ENCODE measurements around the gene PDE8A. TPM values are rescaled to one million over a fixed set of nuclear protein-coding genes. Genes with fewer than 3 reads are reported as not detected.

The PDE8A gene
- total RNA-seq, 1 experiment from 2014 or later = 44.2 TPM

GRCh38 chr15:84970843-84971242, 10.8 kb upstream of the PDE8A start:
- POLR2A ChIA-PET (ENCODE audit: unreplicated experiment) = no interaction called here
- no peak for DNase-seq
- Histone ChIP-seq H3K9ac (ENCODE audit: low read length) (no peak overlapping the region), H3K36me3 (ENCODE audit: low read depth, low read length) (no peaks in the 10 kb centered on the region), H3K9me3 (ENCODE audit: low read length) (no peaks in the 10 kb centered on the region), H3K79me2 (ENCODE audit: low read length) (no peaks in the 10 kb centered on the region), H2AFZ (ENCODE audit: low read length) (no peak overlapping the region), H3K27me3 (ENCODE audit: low read length) (no peaks in the 10 kb centered on the region), H4K20me1 (ENCODE audit: low read length) (no peaks in the 10 kb centered on the region), H3K27ac (ENCODE audit: low read length) (no peak overlapping the region), H3K4me3 (ENCODE audit: low read length) (no peak overlapping the region), H3K4me2 (ENCODE audit: low read length) (no peak overlapping the region), H3K9me2 (replicated peaks; ENCODE audit: low read length) (no peaks in the 10 kb centered on the region), H3K4me1 (ENCODE audit: insufficient read depth, low read length) (no peaks in the 10 kb centered on the region), H3F3A (ENCODE audit: low read length, unreplicated experiment) (no peaks in the 10 kb centered on the region)
- CTCF ChIA-PET = no interaction called here
- intact Hi-C loops (cut with micrococcal nuclease) = no loop called here
- ATAC-seq = no peak
- TF ChIP-seq, protein P1, sequence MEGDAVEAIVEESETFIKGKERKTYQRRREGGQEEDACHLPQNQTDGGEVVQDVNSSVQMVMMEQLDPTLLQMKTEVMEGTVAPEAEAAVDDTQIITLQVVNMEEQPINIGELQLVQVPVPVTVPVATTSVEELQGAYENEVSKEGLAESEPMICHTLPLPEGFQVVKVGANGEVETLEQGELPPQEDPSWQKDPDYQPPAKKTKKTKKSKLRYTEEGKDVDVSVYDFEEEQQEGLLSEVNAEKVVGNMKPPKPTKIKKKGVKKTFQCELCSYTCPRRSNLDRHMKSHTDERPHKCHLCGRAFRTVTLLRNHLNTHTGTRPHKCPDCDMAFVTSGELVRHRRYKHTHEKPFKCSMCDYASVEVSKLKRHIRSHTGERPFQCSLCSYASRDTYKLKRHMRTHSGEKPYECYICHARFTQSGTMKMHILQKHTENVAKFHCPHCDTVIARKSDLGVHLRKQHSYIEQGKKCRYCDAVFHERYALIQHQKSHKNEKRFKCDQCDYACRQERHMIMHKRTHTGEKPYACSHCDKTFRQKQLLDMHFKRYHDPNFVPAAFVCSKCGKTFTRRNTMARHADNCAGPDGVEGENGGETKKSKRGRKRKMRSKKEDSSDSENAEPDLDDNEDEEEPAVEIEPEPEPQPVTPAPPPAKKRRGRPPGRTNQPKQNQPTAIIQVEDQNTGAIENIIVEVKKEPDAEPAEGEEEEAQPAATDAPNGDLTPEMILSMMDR (conservative IDR thresholded peaks at IDR 0.05; ENCODE audit: low read depth, low read length) = no peak
- no peak for TF ChIP-seq EZH2 (IDR thresholded peaks at IDR 0.05; ENCODE audit: low read length, unreplicated experiment)
- no peak for TF ChIP-seq EZH2phosphoT487 (IDR thresholded peaks at IDR 0.05; ENCODE audit: borderline replicate concordance, low read length)
- BruUV-seq (replicated peaks) = no TSS peak

DNA sequence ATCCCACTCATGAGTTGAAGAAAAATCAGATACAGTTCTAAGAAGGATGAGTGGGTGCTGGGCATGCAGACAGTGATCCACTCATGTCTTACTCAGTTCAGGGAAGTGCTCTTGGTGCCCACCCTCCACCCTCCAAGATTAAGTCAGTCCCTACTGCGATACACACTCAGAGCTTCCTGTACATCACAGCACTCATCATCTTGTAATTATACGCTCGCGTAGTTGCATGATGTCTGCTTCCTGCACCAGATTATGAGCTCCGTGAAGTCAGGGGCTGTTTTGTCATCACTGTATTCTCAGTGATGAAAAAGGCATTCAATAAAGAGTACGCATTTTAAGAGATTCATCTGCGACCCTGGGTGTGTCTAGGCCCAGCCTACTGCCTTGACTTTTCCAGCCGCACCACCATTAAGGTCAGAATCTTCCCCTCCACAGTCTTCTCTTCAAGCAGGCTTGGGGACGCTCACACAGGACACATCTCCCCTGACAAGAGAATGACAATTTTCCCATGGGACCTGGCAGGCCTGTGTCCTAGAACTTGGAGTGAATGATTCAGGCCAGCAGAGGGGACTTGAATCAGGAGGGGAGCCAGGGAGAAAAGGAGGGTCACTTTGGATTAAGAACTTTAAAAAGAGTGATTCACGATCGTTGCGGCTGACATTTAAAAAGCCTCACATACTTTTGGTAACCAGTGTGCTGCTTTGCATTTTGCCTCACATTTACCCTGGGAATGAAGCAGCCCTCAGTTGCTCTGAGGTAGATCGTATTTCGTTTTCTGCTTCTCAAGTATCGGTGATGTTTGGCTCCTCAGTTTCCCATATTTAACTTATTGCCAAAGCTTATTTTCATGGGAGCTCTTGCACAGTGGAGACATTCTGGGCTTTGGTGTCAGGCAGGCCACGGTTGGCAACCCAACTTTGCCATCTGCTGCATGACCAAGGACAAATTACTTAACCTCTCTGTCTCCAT, 7.9 kb upstream of the PDE8A start:
- no peak overlapping the region for H3K4me2 ChIP-seq (ENCODE audit: low read length)
- no peaks in the 10 kb centered on the region for H3K27me3 ChIP-seq (ENCODE audit: low read length)
- no peaks in the 10 kb centered on the region for H4K20me1 ChIP-seq (ENCODE audit: low read length)
- H3K4me3 ChIP-seq (ENCODE audit: low read length) = no peak overlapping the region
- H3K4me1 ChIP-seq (ENCODE audit: insufficient read depth, low read length) = no peaks in the 10 kb centered on the region
- DNase-seq (no peak), ATAC-seq (no peak)
- H3F3A ChIP-seq (ENCODE audit: low read length, unreplicated experiment) = no peaks in the 10 kb centered on the region
- H3K9me3 ChIP-seq (ENCODE audit: low read length) = no peaks in the 10 kb centered on the region
- H3K9ac ChIP-seq (ENCODE audit: low read length) = no peak overlapping the region
- no peak overlapping the region for H3K27ac ChIP-seq (ENCODE audit: low read length)
- no peaks in the 10 kb centered on the region for H3K36me3 ChIP-seq (ENCODE audit: low read depth, low read length)
- no TSS peak for BruUV-seq (replicated peaks)
- no peak overlapping the region for H2AFZ ChIP-seq (ENCODE audit: low read length)
- H3K9me2 ChIP-seq (replicated peaks; ENCODE audit: low read length) = no peaks in the 10 kb centered on the region
- H3K79me2 ChIP-seq (ENCODE audit: low read length) = no peaks in the 10 kb centered on the region
- ChIA-PET POLR2A (ENCODE audit: unreplicated experiment) (no interaction called here), CTCF (no interaction called here)
- intact Hi-C loops (cut with micrococcal nuclease) = no loop called here
- TF ChIP-seq, protein P1 (conservative IDR thresholded peaks at IDR 0.05; ENCODE audit: low read depth, low read length) = no peak
- no peak for TF ChIP-seq EZH2 (IDR thresholded peaks at IDR 0.05; ENCODE audit: low read length, unreplicated experiment)
- no peak for TF ChIP-seq EZH2phosphoT487 (IDR thresholded peaks at IDR 0.05; ENCODE audit: borderline replicate concordance, low read length)

GRCh38 chr15:84975871-84976351, 5.7 kb upstream of the PDE8A start:
- no TSS peak for BruUV-seq (replicated peaks)
- H3K36me3 ChIP-seq (ENCODE audit: low read depth, low read length) = no peaks in the 10 kb centered on the region
- CTCF ChIA-PET = no interaction called here
- H3F3A ChIP-seq (ENCODE audit: low read length, unreplicated experiment) = no peaks in the 10 kb centered on the region
- intact Hi-C loops (cut with micrococcal nuclease) = no loop called here
- no peak overlapping the region for H3K4me2 ChIP-seq (ENCODE audit: low read length)
- no peak for TF ChIP-seq EZH2 (IDR thresholded peaks at IDR 0.05; ENCODE audit: low read length, unreplicated experiment)
- no peak for TF ChIP-seq EZH2phosphoT487 (IDR thresholded peaks at IDR 0.05; ENCODE audit: borderline replicate concordance, low read length)
- TF ChIP-seq, protein P1 (conservative IDR thresholded peaks at IDR 0.05; ENCODE audit: low read depth, low read length) = no peak
- H3K27ac ChIP-seq (ENCODE audit: low read length) = no peak overlapping the region
- POLR2A ChIA-PET (ENCODE audit: unreplicated experiment) = no interaction called here
- DNase-seq = no peak
- H3K4me1 ChIP-seq (ENCODE audit: insufficient read depth, low read length) = peaks cover 7% of the 10 kb centered on the region; the same call in 1 of the 2 replicates
- no peaks in the 10 kb centered on the region for H3K79me2 ChIP-seq (ENCODE audit: low read length)
- H3K4me3 ChIP-seq (ENCODE audit: low read length) = no peak overlapping the region
- H2AFZ ChIP-seq (ENCODE audit: low read length) = no peak overlapping the region
- no peaks in the 10 kb centered on the region for H4K20me1 ChIP-seq (ENCODE audit: low read length)
- ATAC-seq = no peak
- H3K9me2 ChIP-seq (replicated peaks; ENCODE audit: low read length) = no peaks in the 10 kb centered on the region
- H3K27me3 ChIP-seq (ENCODE audit: low read length) = no peaks in the 10 kb centered on the region
- H3K9me3 ChIP-seq (ENCODE audit: low read length) = no peaks in the 10 kb centered on the region
- no peak overlapping the region for H3K9ac ChIP-seq (ENCODE audit: low read length)

All from PC-3 (cell line).